Measurements from ENCODE around the gene SH2D3A. TPM values are rescaled to one million over a fixed set of nuclear protein-coding genes. Genes with fewer than 3 reads are reported as not detected.

Gene SH2D3A
- total RNA-seq, 1 experiment from 2014 or later: 75.7 TPM

GRCh38 chr19:6720369-6721137 lies 46.7 kb downstream of the SH2D3A start, which contains the start of gene C3:
Gene C3, minus strand, starts transcription at chr19:6720650. Its CDS starts 61 bp downstream, at chr19:6720589.
- no peak within 1 kb of the TSS for H3K4me3 ChIP-seq (replicated peaks in 1 of 2; ENCODE audit: low read depth in 1 of 2, low read length in 2 of 2)
- no peak within 1 kb of the TSS for H3K4me2 ChIP-seq (ENCODE audit: low read length)
- RAD21 ChIA-PET (ENCODE audit: low non-redundant PET in 1 of 2, low total read pairs in 2 of 2, uncharacterized antibody in 2 of 2, unreplicated experiment in 2 of 2): no interaction called here
- no peaks in the 10 kb centered on the region for H3K9me3 ChIP-seq (ENCODE audit: control insufficient read depth in 1 of 2, insufficient read depth in 1 of 2, low read depth in 1 of 2, low read length in 2 of 2)
- no peaks in the 10 kb centered on the region for H3K79me2 ChIP-seq (ENCODE audit: insufficient read depth, low read length)
- H3K27me3 ChIP-seq (ENCODE audit: insufficient read depth, low read length): no peaks in the 10 kb centered on the region
- no peak within 1 kb of the TSS for H2AFZ ChIP-seq (ENCODE audit: low read depth, low read length, poor library complexity, severe bottlenecking)
- peaks cover 13 to 30% of the 10 kb centered on the region in 2 experiments; a peak in 3 of 4 replicates for H3K4me1 ChIP-seq (ENCODE audit: control insufficient read depth in 1 of 2, insufficient read depth in 2 of 2, low read length in 2 of 2)
- no peak for TF ChIP-seq FOSL1 (IDR thresholded peaks at IDR 0.05; ENCODE audit: low read depth)
- TF ChIP-seq RAD21 (IDR thresholded peaks at IDR 0.05; ENCODE audit: low read depth): no peak
- no peak for TF ChIP-seq TCF7L2 (IDR thresholded peaks at IDR 0.05; ENCODE audit: borderline replicate concordance, extremely low read depth, insufficient read depth, insufficient read length)
- TF ChIP-seq YY1 (IDR thresholded peaks at IDR 0.05; ENCODE audit: extremely low read depth, insufficient replicate concordance, low read depth, low read length): no peak
- no peak for TF ChIP-seq ZNF274 (IDR thresholded peaks at IDR 0.05; ENCODE audit: low read depth, low read length)
- TF ChIP-seq EGR1 (IDR thresholded peaks at IDR 0.05; ENCODE audit: low read depth): no peak
- TF ChIP-seq ATF3 (IDR thresholded peaks at IDR 0.05): no peak
- TF ChIP-seq CBX3 (IDR thresholded peaks at IDR 0.05; ENCODE audit: low read depth): no peak
- TF ChIP-seq EZH2 (IDR thresholded peaks at IDR 0.05): no peak
- TF ChIP-seq SRF (IDR thresholded peaks at IDR 0.05; ENCODE audit: low read depth): no peak
- no peak for TF ChIP-seq SIN3A (IDR thresholded peaks at IDR 0.05; ENCODE audit: low read depth)
- TF ChIP-seq JUND (IDR thresholded peaks at IDR 0.05): no peak
- TF ChIP-seq CEBPB (IDR thresholded peaks at IDR 0.05; ENCODE audit: low read depth): no peak
- TF ChIP-seq POLR2AphosphoS5 (IDR thresholded peaks at IDR 0.05; ENCODE audit: low read depth, low read length): no peak
- no peak for TF ChIP-seq ELF1 (IDR thresholded peaks at IDR 0.05; ENCODE audit: borderline replicate concordance, low read depth)
- TF ChIP-seq SP1 (IDR thresholded peaks at IDR 0.05; ENCODE audit: low read depth): no peak
- no peak within 1 kb of the TSS for H3K27ac ChIP-seq (ENCODE audit: low read depth, low read length)
- H3K36me3 ChIP-seq (ENCODE audit: control insufficient read depth in 1 of 2, insufficient read depth in 2 of 2, low read length in 2 of 2): no peaks in the 10 kb centered on the region
- no peak for ATAC-seq
- no peak within 1 kb of the TSS for H3K9ac ChIP-seq (ENCODE audit: low read length)
- no peaks in the 10 kb centered on the region for H3K9me2 ChIP-seq (ENCODE audit: insufficient read depth)
- no TSS peak for BruUV-seq (replicated peaks)
- CTCF ChIA-PET: interaction anchor here (0.7 kb wide), 1 partner anchor 78 kb away, joined by 3 read pairs; no protein-coding TSS in a partner anchor
- no peak for DNase-seq (ENCODE audit: low read depth, low spot score)
- POLR2A ChIA-PET: no interaction called here
- intact Hi-C loops (cut with micrococcal nuclease): no loop called here
- no peaks in the 10 kb centered on the region for H4K20me1 ChIP-seq (ENCODE audit: insufficient read depth)

Data from HCT116 (cell line).